IPS-NIHi11 (cell line): ENCODE measurements around the gene CYSRT1.
"Not testable (repeated sequence)": the region's sequence is repeated elsewhere in the genome, so short reads cannot be mapped to it uniquely, and the experiment has no call there.

Experiments used
- DNase-seq: peaks from one replicate; pipeline ENCODE4 v3.0.0; 2012; ENCODE audit warnings: mixed read lengths, low spot score

Gene CYSRT1

GRCh38 chr9:137252555-137253506 is 27.9 kb downstream of the CYSRT1 start:
- peak; percentile 79 for DNase-seq

- DNase-seq = no peak
Measured at GRCh38 chr9:137253717-137254623, 29.0 kb downstream of the CYSRT1 start.

GRCh38 chr9:137254624-137255447 is 29.9 kb downstream of the CYSRT1 start, which contains the start of gene NELFB:
Gene NELFB (plus strand): TSS chr9:137255327.
- DNase-seq = peak; percentile 100

GRCh38 chr9:137255448-137256114 is 30.6 kb downstream of the CYSRT1 start:
- no peak for DNase-seq

- no peak for DNase-seq
Measured at GRCh38 chr9:137256362-137256761, 31.4 kb downstream of the CYSRT1 start.

GRCh38 chr9:137256856-137257255 is 31.9 kb downstream of the CYSRT1 start:
- DNase-seq = no peak

GRCh38 chr9:137262173-137262908 is 37.4 kb downstream of the CYSRT1 start:
- DNase-seq = not testable (repeated sequence)

- DNase-seq = no peak
Measured at GRCh38 chr9:137262909-137263285, 37.9 kb downstream of the CYSRT1 start.

- no peak for DNase-seq
Measured at GRCh38 chr9:137263506-137263905, 38.5 kb downstream of the CYSRT1 start.

- DNase-seq = no peak
Measured at GRCh38 chr9:137264067-137264466, 39.1 kb downstream of the CYSRT1 start.

- no peak for DNase-seq
Measured at GRCh38 chr9:137265496-137266161, 40.7 kb downstream of the CYSRT1 start.

- no peak for DNase-seq
Measured at GRCh38 chr9:137266162-137266527, 41.2 kb downstream of the CYSRT1 start.

GRCh38 chr9:137266585-137267453 is 41.8 kb downstream of the CYSRT1 start:
- no peak for DNase-seq

GRCh38 chr9:137267933-137268355 is 43.0 kb downstream of the CYSRT1 start:
- no peak for DNase-seq

GRCh38 chr9:137268538-137269201 is 43.7 kb downstream of the CYSRT1 start:
- no peak for DNase-seq

GRCh38 chr9:137269231-137269772 is 44.3 kb downstream of the CYSRT1 start:
- no peak for DNase-seq

- DNase-seq = no peak
Measured at GRCh38 chr9:137270929-137271695, 46.1 kb downstream of the CYSRT1 start.
